ENCODE data around the gene MSI2. TPM values are rescaled to one million over a fixed set of nuclear protein-coding genes. Genes with fewer than 3 reads are reported as not detected.

Gene MSI2
- polyA plus RNA-seq, 1 of the 3 experiments (the other 2 are of a cell fraction), result 24.1 TPM

GRCh38 chr17:57531648-57532504 lies 275.6 kb downstream of the MSI2 start:
- Histone ChIP-seq H3K79me2 (ENCODE audit: insufficient read depth) (no peaks in the 10 kb centered on the region), H3K4me3 (ENCODE audit: low read depth in 2 of 2, low read length in 1 of 2) (no peak overlapping the region), H3K9ac (no peak overlapping the region), H3K4me1 (ENCODE audit: control insufficient read depth in 1 of 2, insufficient read depth in 2 of 2, low read depth in 1 of 2, low read length in 1 of 2) (peaks cover 29 to 89% of the 10 kb centered on the region in 2 experiments), H3K27ac (ENCODE audit: low read depth in 2 of 2, low read length in 1 of 2) (peak overlapping the region in 1 of 2 experiments; percentile 96; a peak in 2 of 4 replicates), H3K9me3 (no peaks in the 10 kb centered on the region), H3K9me2 (no peaks in the 10 kb centered on the region), H3F3A (replicated peaks; ENCODE audit: insufficient read depth) (no peaks in the 10 kb centered on the region), H4K20me1 (ENCODE audit: insufficient read depth) (no peaks in the 10 kb centered on the region), H3K36me3 (replicated peaks in 1 of 2; ENCODE audit: control insufficient read depth in 1 of 2, insufficient read depth in 2 of 2, low read length in 1 of 2) (no peaks in the 10 kb centered on the region), H3K4me2 (no peak overlapping the region), H3K27me3 (ENCODE audit: insufficient read depth) (no peaks in the 10 kb centered on the region), H2AFZ (ENCODE audit: low read depth) (no peak overlapping the region)
- POLR2A ChIA-PET, result interaction anchor here (0.7 to 1.4 kb wide), 5 partner anchors 9 to 111 kb away, joined by 3 to 4 read pairs (median 3); no protein-coding TSS in a partner anchor
- DNase-seq, result peak; percentile 74
- 83% methylated on average over 19 of the region's 19 CpGs for WGBS (ENCODE audit: low lambda C conversion rate)
- CTCF ChIA-PET, result interaction anchor here (0.6 to 2.7 kb wide), 10 partner anchors 10 to 301 kb away, joined by 3 to 13 read pairs (median 4); no protein-coding TSS in a partner anchor
- TF ChIP-seq MXI1 (IDR thresholded peaks at IDR 0.05; ENCODE audit: low read depth, low read length), result no peak
- no peak for TF ChIP-seq FOXM1 (IDR thresholded peaks at IDR 0.05; ENCODE audit: low read depth)
- TF ChIP-seq ZBTB33 (IDR thresholded peaks at IDR 0.05; ENCODE audit: borderline replicate concordance, low read depth), result no peak
- TF ChIP-seq RAD21 (IDR thresholded peaks at IDR 0.05; ENCODE audit: low read length), result peak; percentile 40
- TF ChIP-seq CHD2 (IDR thresholded peaks at IDR 0.05; ENCODE audit: low read length, partially characterized antibody), result peak; percentile 63

GRCh38 chr17:57532556-57532955 lies 276.2 kb downstream of the MSI2 start:
- no peaks in the 10 kb centered on the region for H3K79me2 ChIP-seq (ENCODE audit: insufficient read depth)
- H2AFZ ChIP-seq (ENCODE audit: low read depth), result no peak overlapping the region
- DNase-seq, result no peak
- H3F3A ChIP-seq (replicated peaks; ENCODE audit: insufficient read depth), result no peaks in the 10 kb centered on the region
- peak overlapping the region in 1 of 2 experiments; percentile 96; a peak in 2 of 4 replicates for H3K27ac ChIP-seq (ENCODE audit: low read depth in 2 of 2, low read length in 1 of 2)
- 94% methylated on average over 6 of the region's 6 CpGs for WGBS (ENCODE audit: low lambda C conversion rate)
- no peaks in the 10 kb centered on the region for H4K20me1 ChIP-seq (ENCODE audit: insufficient read depth)
- H3K9me2 ChIP-seq, result no peaks in the 10 kb centered on the region
- H3K4me2 ChIP-seq, result no peak overlapping the region
- H3K4me3 ChIP-seq (ENCODE audit: low read depth in 2 of 2, low read length in 1 of 2), result no peak overlapping the region
- ChIA-PET POLR2A (interaction anchor here (0.7 to 1.7 kb wide), 7 partner anchors 10 to 215 kb away, joined by 3 to 4 read pairs (median 3); no protein-coding TSS in a partner anchor), CTCF (interaction anchor here (0.6 to 2.7 kb wide), 8 partner anchors 10 to 289 kb away, joined by 3 to 13 read pairs (median 5); no protein-coding TSS in a partner anchor)
- 0 out of 2 replicates have a peak, but pooled peaks have one; percentile 16 for TF ChIP-seq GATA2 (CRISPR knock-in tag; IDR thresholded peaks at IDR 0.05)
- TF ChIP-seq RAD21 (IDR thresholded peaks at IDR 0.05; ENCODE audit: low read length), result no peak
- H3K4me1 ChIP-seq (ENCODE audit: control insufficient read depth in 1 of 2, insufficient read depth in 2 of 2, low read depth in 1 of 2, low read length in 1 of 2), result peaks cover 35 to 91% of the 10 kb centered on the region in 2 experiments
- no peaks in the 10 kb centered on the region for H3K36me3 ChIP-seq (replicated peaks in 1 of 2; ENCODE audit: control insufficient read depth in 1 of 2, insufficient read depth in 2 of 2, low read length in 1 of 2)
- no peaks in the 10 kb centered on the region for H3K9me3 ChIP-seq
- no peak overlapping the region for H3K9ac ChIP-seq
- no peaks in the 10 kb centered on the region for H3K27me3 ChIP-seq (ENCODE audit: insufficient read depth)
